Measurements from ENCODE around the gene MMP20. TPM values are rescaled to one million over a fixed set of nuclear protein-coding genes. Genes with fewer than 3 reads are reported as not detected.

Gene MMP20
- total RNA-seq, 1 experiment from 2014 or later = 0.30 TPM

GRCh38 chr11:102568851-102569250, 56.3 kb downstream of the MMP20 start:
- Histone ChIP-seq H3K4me3 (replicated peaks in 1 of 2; ENCODE audit: low read depth in 1 of 2, low read length in 2 of 2) (no peak overlapping the region), H3K9ac (ENCODE audit: low read length) (no peak overlapping the region), H2AFZ (ENCODE audit: low read depth, low read length, poor library complexity, severe bottlenecking) (no peak overlapping the region), H3K4me2 (ENCODE audit: low read length) (no peak overlapping the region), H4K20me1 (ENCODE audit: insufficient read depth) (no peaks in the 10 kb centered on the region), H3K79me2 (ENCODE audit: insufficient read depth, low read length) (no peaks in the 10 kb centered on the region), H3K9me3 (ENCODE audit: control insufficient read depth in 1 of 2, insufficient read depth in 1 of 2, low read depth in 1 of 2, low read length in 2 of 2) (peaks cover 3 to 7% of the 10 kb centered on the region in 2 experiments; a peak in 3 of 4 replicates), H3K27me3 (ENCODE audit: insufficient read depth, low read length) (no peaks in the 10 kb centered on the region), H3K4me1 (ENCODE audit: control insufficient read depth in 1 of 2, insufficient read depth in 2 of 2, low read length in 2 of 2) (peaks cover 2 to 12% of the 10 kb centered on the region in 2 experiments), H3K27ac (ENCODE audit: low read depth, low read length) (no peak overlapping the region), H3K9me2 (ENCODE audit: insufficient read depth) (no peaks in the 10 kb centered on the region), H3K36me3 (ENCODE audit: control insufficient read depth in 1 of 2, insufficient read depth in 2 of 2, low read length in 2 of 2) (peaks cover 0 to 13% of the 10 kb centered on the region in 2 experiments; a peak in 1 of 4 replicates)
- DNase-seq (ENCODE audit: low read depth, low spot score) = no peak
- ChIA-PET CTCF (no interaction called here), RAD21 (ENCODE audit: low non-redundant PET in 1 of 2, low total read pairs in 2 of 2, uncharacterized antibody in 2 of 2, unreplicated experiment in 2 of 2) (no interaction called here), POLR2A (no interaction called here)
- no TSS peak for BruUV-seq (replicated peaks)
- intact Hi-C loops (cut with micrococcal nuclease) = no loop called here
- TF ChIP-seq EZH2phosphoT487 (IDR thresholded peaks at IDR 0.05; ENCODE audit: borderline replicate concordance) = no peak
- TF ChIP-seq, protein P1, sequence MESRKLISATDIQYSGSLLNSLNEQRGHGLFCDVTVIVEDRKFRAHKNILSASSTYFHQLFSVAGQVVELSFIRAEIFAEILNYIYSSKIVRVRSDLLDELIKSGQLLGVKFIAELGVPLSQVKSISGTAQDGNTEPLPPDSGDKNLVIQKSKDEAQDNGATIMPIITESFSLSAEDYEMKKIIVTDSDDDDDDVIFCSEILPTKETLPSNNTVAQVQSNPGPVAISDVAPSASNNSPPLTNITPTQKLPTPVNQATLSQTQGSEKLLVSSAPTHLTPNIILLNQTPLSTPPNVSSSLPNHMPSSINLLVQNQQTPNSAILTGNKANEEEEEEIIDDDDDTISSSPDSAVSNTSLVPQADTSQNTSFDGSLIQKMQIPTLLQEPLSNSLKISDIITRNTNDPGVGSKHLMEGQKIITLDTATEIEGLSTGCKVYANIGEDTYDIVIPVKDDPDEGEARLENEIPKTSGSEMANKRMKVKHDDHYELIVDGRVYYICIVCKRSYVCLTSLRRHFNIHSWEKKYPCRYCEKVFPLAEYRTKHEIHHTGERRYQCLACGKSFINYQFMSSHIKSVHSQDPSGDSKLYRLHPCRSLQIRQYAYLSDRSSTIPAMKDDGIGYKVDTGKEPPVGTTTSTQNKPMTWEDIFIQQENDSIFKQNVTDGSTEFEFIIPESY (IDR thresholded peaks at IDR 0.05; ENCODE audit: extremely low read depth, insufficient replicate concordance, low read length) = no peak
- TF ChIP-seq ZFX (IDR thresholded peaks at IDR 0.05) = no peak
- TF ChIP-seq REST (IDR thresholded peaks at IDR 0.05; ENCODE audit: low read depth) = no peak
- no peak for TF ChIP-seq POLR2A (IDR thresholded peaks at IDR 0.05; ENCODE audit: borderline replicate concordance, extremely low read depth, insufficient read depth, insufficient read length)
- no peak for TF ChIP-seq JUND (IDR thresholded peaks at IDR 0.05)
- TF ChIP-seq, protein P2, sequence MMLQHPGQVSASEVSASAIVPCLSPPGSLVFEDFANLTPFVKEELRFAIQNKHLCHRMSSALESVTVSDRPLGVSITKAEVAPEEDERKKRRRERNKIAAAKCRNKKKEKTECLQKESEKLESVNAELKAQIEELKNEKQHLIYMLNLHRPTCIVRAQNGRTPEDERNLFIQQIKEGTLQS (IDR thresholded peaks at IDR 0.05) = no peak
- TF ChIP-seq CEBPB (IDR thresholded peaks at IDR 0.05; ENCODE audit: low read depth) = no peak
- no peak for TF ChIP-seq POLR2AphosphoS5 (IDR thresholded peaks at IDR 0.05; ENCODE audit: low read depth, low read length)
- no peak for TF ChIP-seq CBX3 (IDR thresholded peaks at IDR 0.05; ENCODE audit: low read depth)
- TF ChIP-seq ZNF274 (IDR thresholded peaks at IDR 0.05; ENCODE audit: low read depth, low read length) = no peak
- no peak for TF ChIP-seq FOSL1 (IDR thresholded peaks at IDR 0.05; ENCODE audit: low read depth)
- no peak for ATAC-seq
